Mammary epithelial cell (primary cell): Measurements from ENCODE around the gene FLAD1.

Experiments used
- EZH2 ChIP-seq: IDR thresholded peaks from 2 replicates; pipeline ENCODE4 v1.6.1; 2012; ENCODE audit warnings: low read length, inconsistent platforms, borderline replicate concordance
- TF ChIP-seq, protein P1 (sequence below), 2 donors: IDR thresholded peaks in 1 of 2; conservative IDR thresholded peaks in 1 of 2; 2 replicates each; pipeline ENCODE4 v1.5.1; 2011 to 2012; ENCODE audit warnings: inconsistent platforms in 2 of 2, low read length in 2 of 2, mild to moderate bottlenecking in 2 of 2, control low read depth in 1 of 2, low read depth in 1 of 2; ENCODE audit not compliant: insufficient read depth in 1 of 2; ENCODE audit errors: extremely low read depth in 1 of 2

DNA sequence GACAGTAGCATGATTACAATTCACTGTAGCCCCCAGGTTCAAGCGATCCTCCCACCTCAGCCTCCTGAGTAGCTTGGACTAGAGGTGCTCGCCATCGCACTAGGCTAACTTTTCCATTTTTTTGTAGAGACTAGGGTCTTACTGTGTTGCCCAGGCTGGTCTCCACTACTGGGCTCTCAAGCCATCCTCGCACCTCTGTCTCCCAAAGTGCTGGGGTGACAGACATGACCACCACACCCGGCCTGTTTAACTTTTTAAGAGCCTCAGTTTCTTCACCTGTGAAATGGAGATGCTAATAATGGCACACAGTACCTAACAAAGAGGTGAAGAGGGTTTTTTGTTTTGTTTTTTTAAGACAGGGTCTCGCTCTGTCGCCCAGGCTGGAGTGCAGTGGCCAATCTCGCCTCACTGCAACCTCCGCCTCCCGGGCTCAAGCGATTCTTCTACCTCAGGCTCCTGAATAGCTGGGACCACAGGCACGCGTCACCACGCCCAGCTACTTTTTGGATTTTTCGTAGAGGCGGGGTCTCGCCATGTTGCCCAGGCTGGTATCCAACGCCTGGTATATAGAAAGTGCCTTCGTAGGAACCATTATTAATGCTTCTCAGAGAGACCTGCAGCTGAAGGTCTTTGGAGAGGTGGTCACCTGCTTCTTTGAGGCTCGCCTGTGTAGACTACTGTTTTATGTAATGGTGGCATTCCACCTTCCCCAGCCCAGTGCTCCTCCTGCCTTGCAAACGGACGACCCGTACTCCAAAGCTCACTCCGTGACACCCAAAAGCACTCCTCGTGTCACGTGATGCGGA is 47.2 kb upstream of the FLAD1 start:
- TF ChIP-seq EZH2: no peak
- TF ChIP-seq, protein P1, sequence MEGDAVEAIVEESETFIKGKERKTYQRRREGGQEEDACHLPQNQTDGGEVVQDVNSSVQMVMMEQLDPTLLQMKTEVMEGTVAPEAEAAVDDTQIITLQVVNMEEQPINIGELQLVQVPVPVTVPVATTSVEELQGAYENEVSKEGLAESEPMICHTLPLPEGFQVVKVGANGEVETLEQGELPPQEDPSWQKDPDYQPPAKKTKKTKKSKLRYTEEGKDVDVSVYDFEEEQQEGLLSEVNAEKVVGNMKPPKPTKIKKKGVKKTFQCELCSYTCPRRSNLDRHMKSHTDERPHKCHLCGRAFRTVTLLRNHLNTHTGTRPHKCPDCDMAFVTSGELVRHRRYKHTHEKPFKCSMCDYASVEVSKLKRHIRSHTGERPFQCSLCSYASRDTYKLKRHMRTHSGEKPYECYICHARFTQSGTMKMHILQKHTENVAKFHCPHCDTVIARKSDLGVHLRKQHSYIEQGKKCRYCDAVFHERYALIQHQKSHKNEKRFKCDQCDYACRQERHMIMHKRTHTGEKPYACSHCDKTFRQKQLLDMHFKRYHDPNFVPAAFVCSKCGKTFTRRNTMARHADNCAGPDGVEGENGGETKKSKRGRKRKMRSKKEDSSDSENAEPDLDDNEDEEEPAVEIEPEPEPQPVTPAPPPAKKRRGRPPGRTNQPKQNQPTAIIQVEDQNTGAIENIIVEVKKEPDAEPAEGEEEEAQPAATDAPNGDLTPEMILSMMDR (conservative IDR thresholded peaks at IDR 0.05 in 1 of 2, IDR thresholded peaks at IDR 0.05 in 1 of 2; ENCODE audit: extremely low read depth in 1 of 2, insufficient read depth in 1 of 2, low read depth in 1 of 2, low read length in 2 of 2): no peak
